ENCODE measurements around the gene ATP9B. TPM values are rescaled to one million over a fixed set of nuclear protein-coding genes. Genes with fewer than 3 reads are reported as not detected.
A peak's percentile ranks its signal among the peaks of the same experiment; 100 is the strongest.

The ATP9B gene
- total and polyA plus RNA-seq, 2 donors from 2014 or later: 10.0 to 48.2 TPM

GRCh38 chr18:79420033-79420745 is 351.0 kb downstream of the ATP9B start:
- Histone ChIP-seq H3K36me3 (ENCODE audit: control insufficient read depth in 2 of 3, insufficient read depth in 3 of 3, low read length in 3 of 3) (no peaks in the 10 kb centered on the region), H3K27ac (ENCODE audit: low read depth in 2 of 2, low read length in 2 of 2) (no peak overlapping the region), H3K4me3 (ENCODE audit: low read length in 3 of 3) (no peak overlapping the region), H3K9ac (ENCODE audit: low read length in 3 of 3) (no peak overlapping the region), H3K4me1 (ENCODE audit: control insufficient read depth in 2 of 3, insufficient read depth in 2 of 3, low read depth in 1 of 3, low read length in 3 of 3) (no peaks in the 10 kb centered on the region), H3K27me3 (ENCODE audit: control insufficient read depth, insufficient read depth, low read length) (no peaks in the 10 kb centered on the region), H3K9me3 (ENCODE audit: control insufficient read depth in 2 of 3, insufficient read depth in 1 of 3, low read length in 3 of 3) (no peaks in the 10 kb centered on the region)
- DNase-seq (peak in 1 of 5 donors; percentile 36), FAIRE-seq (no peak)
- no peak for TF ChIP-seq CTCF (IDR thresholded peaks at IDR 0.05; ENCODE audit: borderline replicate concordance, extremely low read depth, insufficient read depth)
- intact Hi-C loops (cut with DNase I): no loop called here

GRCh38 chr18:79421275-79421857 is 352.2 kb downstream of the ATP9B start:
- Histone ChIP-seq H3K9ac (ENCODE audit: low read length in 3 of 3) (no peak overlapping the region), H3K4me3 (ENCODE audit: low read length in 3 of 3) (no peak overlapping the region), H3K9me3 (ENCODE audit: control insufficient read depth in 2 of 3, insufficient read depth in 1 of 3, low read length in 3 of 3) (no peaks in the 10 kb centered on the region), H3K4me1 (ENCODE audit: control insufficient read depth in 2 of 3, insufficient read depth in 2 of 3, low read depth in 1 of 3, low read length in 3 of 3) (no peaks in the 10 kb centered on the region), H3K27ac (ENCODE audit: low read depth in 2 of 2, low read length in 2 of 2) (no peak overlapping the region), H3K27me3 (ENCODE audit: control insufficient read depth, insufficient read depth, low read length) (no peaks in the 10 kb centered on the region), H3K36me3 (ENCODE audit: control insufficient read depth in 2 of 3, insufficient read depth in 3 of 3, low read length in 3 of 3) (no peaks in the 10 kb centered on the region)
- FAIRE-seq (no peak), DNase-seq (peak in 1 of 5 donors; percentile 65)
- no peak for TF ChIP-seq CTCF (IDR thresholded peaks at IDR 0.05; ENCODE audit: borderline replicate concordance, extremely low read depth, insufficient read depth)
- intact Hi-C loops (cut with DNase I): no loop called here

GRCh38 chr18:79422022-79422782 is 353.0 kb downstream of the ATP9B start:
- H3K9me3 ChIP-seq (ENCODE audit: control insufficient read depth in 2 of 3, insufficient read depth in 1 of 3, low read length in 3 of 3): no peaks in the 10 kb centered on the region
- FAIRE-seq (no peak), DNase-seq (peak in 1 of 5 donors; percentile 67)
- H3K27me3 ChIP-seq (ENCODE audit: control insufficient read depth, insufficient read depth, low read length): no peaks in the 10 kb centered on the region
- no peak overlapping the region for H3K9ac ChIP-seq (ENCODE audit: low read length in 3 of 3)
- H3K4me1 ChIP-seq (ENCODE audit: control insufficient read depth in 2 of 3, insufficient read depth in 2 of 3, low read depth in 1 of 3, low read length in 3 of 3): no peaks in the 10 kb centered on the region
- H3K36me3 ChIP-seq (ENCODE audit: control insufficient read depth in 2 of 3, insufficient read depth in 3 of 3, low read length in 3 of 3): no peaks in the 10 kb centered on the region
- no peak overlapping the region for H3K4me3 ChIP-seq (ENCODE audit: low read length in 3 of 3)
- TF ChIP-seq CTCF (IDR thresholded peaks at IDR 0.05; ENCODE audit: borderline replicate concordance, extremely low read depth, insufficient read depth): no peak
- intact Hi-C loops (cut with DNase I): no loop called here
- H3K27ac ChIP-seq (ENCODE audit: low read depth in 2 of 2, low read length in 2 of 2): no peak overlapping the region
